HG03439 (cell line): ENCODE measurements around the gene RBCK1.
"Not testable (repeated sequence)": the region's sequence is repeated elsewhere in the genome, so short reads cannot be mapped to it uniquely, and the experiment has no call there.

Experiments used
- ATAC-seq: cut with Tn5 transposase; IDR thresholded peaks from one replicate; pipeline ENCODE4 v1.9.1; 2021; ENCODE audit warnings: mild to moderate bottlenecking, moderate library complexity; ENCODE audit not compliant: unreplicated experiment

Gene RBCK1

DNA sequence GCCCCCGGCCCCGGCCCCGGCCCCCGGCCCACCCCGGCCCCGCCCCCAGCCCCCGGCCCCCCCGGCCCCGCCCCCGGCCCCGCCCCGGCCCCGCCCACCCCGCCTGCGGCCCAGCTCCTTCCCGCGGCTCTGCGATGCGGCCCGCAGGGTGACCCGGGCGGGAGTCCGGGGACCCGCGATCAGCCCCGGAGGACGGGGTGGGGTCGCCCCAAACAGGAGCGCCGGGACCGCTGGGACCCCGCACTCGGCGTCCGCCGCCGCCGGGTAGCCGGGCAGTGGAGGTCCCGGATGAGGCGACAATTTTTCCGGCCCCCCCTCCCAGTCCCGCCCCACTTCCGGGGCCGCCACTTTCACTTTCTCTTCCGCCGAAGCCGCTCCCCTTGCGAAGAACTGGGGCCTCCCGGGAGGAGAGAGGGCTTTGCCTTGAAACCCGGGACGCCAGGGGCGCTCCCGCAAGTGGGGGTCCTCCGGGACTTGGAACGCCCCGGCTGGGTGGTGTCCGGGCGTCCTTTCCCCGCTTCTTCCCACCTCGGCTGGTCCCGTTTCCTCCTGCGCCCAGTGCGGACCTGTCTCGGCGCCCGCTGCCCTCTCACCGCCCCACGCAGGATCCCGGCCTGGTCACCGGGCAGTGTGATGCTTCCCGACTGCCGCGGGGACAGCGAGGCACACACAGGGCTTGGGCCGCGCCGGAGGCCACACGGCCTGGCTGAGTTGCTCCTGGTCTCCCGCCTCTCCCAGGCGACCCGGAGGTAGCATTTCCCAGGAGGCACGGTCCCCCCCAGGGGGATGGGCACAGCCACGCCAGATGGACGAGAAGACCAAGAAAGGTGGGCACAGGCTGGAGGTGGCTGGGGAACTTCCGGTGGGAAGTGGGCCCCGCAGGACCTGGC is at the start of gene RBCK1:
Gene RBCK1 (plus strand): TSS at position 347 of the 890 bp plus-strand sequence. CDS start 459 bp downstream, at position 806.
- peak; percentile 72 for ATAC-seq

DNA sequence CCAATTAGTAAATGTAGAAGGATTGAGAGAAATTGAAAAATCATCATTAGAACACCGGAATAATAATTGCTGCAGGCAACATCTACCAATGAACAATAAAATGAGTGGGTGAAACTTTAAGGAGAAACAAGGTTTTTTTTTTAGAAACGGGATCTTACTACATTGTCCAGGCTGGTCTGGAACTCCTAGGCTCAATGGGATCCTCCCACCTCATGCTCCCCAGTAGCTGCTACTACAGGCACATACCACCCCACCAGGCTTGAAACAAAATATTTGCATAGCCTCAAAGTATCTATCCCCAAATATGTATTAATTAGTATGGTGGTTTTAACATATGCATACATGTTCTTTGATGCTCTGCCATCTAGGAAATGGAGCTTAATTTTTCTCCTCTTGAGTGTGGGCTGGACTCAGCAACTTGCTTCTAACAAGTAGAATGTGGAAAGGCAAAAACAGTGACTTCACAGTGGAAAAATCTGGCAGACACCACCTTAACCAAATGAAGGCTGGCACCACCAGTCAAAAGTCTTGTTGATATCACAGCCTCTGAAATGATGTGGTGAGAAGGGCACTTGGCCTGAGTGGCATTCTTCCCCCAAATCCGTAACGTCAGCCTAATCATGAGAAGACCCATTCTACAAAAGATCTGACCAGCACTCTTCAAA is 49.1 kb upstream of the RBCK1 start:
- ATAC-seq, result no peak

DNA sequence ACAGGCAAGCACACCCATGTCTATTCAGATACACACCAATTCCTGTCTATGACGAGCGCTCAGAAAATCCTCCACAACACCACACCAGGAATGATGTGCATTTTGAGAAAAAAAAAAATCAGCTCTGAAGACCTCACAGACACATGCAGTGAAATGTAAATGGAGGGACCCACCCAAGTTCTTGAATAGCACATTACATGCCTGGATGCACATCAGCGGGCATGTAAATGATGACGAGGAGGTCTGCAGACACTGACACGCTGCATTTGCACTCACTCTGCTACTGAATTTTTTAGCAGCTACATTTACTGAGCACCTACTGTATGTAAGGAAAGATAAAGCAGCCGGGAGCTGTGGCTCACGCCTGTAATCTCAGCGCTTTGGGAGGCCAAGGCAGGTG is 46.5 kb upstream of the RBCK1 start:
- ATAC-seq, result no peak

DNA sequence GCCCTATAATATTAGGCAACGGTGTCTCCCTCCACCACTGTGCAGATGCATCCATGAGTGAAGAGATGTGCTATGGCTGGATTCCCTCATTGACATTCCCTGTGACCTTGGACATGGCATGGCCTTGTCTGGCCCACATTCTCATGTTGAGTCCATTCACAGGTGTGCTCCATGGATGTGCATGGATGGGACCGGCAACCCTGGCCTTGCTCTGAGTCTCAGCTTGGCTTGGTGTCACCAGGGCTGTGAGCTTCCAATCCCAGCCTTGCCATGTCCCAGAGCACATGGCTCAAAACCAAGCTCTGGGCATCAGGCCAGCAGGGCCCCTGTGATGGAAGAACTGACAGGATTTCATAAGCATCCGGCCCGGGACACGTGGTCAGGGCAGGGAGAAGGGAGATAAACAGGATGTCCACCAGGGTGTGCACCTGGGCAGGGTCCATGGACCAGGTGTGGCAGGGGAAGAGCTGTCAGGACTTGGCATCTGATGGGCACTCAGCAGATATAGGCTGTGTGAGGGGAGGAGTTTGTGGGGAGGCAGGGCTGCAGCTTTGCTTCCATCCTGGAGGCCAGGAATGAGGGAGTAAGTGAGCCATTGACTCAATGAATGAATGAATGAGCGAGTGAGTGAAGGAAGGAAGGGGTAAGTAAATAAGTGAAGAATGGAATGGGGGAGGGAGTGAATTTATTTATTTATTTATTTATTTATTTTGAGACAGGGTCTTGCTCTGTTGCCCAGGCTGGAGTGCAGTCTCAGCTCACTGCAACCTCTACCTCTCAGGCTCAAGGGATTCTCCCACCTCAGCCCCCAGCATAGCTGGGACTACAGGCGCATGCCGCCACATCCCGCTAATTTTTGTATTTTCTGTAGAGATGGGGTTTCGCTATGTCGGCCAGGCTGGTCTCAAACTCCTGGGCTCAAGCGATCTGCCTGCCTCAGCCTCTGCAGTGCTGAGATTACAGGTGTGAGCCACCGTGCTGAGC is 45.5 kb upstream of the RBCK1 start:
- no peak for ATAC-seq

DNA sequence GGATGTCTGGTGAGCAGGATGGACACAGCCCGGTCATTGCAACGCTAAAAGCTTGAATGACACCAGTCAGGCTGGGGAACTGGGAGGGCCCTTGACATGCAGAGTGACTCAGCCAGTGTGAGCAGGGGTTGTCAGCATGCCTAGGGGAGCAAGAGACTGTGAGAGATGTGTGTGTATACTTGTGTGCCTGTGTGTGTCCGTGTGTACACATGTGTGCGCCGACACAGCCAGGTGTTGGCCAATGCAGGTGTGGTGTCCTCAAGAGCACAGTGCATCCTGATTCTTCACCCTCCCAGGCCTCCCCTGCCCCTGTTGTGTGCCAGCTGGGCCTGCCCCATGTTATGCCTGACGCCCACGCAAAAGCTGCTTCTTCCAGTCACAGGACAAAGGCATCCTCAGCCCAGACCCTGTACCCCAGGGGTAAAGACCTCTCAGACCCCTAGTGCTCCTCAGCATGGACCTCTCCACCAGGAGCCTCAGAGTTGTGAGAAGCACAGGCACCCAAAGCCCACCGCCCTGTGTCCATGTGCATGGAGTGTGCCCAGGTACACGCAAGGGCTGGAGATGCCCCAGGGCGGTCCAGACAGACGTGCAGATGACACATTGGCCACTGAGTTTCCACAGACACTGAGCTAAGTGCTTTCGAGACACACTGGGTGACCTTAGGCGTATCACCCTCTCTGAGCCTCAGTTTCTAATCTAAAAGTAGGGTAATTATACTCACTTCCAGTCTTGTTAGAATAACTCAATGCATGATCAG is 44.6 kb upstream of the RBCK1 start:
- ATAC-seq, result no peak

DNA sequence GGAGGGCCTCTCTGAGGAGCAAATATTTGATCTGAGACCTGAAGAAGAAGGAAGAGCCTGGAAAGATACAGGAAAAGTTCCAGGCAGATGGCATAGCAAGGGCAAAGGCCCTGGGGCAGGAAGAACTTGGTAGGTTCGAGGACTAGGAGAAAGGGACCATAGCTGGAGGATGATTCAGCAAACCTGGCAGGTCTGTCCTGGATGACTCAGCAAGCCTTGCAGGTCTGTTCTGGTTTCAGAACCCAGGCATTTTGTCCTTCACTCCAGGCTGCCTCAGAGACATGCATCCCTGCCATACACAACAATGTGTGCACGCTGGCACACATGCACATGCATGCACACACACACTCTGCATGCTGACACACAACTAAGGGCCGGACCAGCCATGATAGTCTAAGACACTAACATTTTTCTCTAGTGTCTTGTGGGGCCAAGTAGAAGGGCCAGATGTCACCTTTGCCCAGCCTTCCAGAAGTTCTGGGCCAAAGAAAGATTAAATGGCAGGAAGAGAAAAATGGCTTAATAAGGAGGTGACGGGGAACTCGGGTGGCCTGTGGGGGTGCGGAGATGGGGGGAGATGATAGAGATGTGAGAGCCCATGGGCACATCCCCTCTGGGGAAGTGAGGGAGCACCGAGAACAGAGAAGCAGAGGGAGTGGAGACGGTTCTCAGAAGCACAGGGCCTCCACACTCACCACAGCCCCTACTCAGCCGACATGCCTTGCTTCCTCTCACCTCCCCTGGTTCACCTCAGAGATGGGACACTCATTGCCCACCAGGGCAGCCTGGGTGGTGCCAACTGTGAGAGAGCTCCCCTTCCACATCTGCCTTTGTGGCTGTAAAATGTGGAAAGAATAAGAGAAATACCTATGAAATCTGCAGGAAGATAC is 42.9 kb upstream of the RBCK1 start:
- ATAC-seq, result no peak

DNA sequence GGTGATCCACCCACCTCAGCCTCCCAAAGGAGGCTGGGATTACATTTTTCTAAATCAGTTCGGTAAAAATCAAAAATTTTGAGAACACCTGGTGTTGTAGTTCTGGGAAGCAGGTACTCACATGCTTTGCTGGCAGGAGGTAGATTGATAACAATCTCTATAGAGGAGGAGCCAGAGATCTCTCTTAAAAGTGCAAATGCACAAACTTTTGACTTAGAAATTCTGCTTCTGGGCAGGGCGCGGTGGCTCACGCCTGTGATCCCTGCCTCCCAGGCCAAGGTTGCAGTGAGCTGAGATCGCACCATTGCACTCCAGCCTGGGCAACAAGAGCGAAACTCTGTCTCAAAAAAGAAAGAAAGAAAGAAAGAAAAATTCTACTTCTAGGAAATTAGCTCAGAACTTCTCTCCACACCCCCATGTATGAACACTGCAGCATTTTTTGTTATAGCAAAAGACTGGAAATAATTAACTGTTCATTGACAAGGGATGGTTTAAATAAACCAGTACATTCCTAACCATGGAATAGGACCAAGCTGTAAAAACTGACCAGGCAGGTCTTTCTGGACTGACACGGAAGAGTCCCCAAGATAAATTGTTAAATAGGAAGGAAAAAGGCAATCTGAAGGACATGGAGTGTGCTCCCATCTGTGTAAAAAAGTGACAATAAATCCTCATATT is 41.9 kb upstream of the RBCK1 start:
- ATAC-seq, result no peak

DNA sequence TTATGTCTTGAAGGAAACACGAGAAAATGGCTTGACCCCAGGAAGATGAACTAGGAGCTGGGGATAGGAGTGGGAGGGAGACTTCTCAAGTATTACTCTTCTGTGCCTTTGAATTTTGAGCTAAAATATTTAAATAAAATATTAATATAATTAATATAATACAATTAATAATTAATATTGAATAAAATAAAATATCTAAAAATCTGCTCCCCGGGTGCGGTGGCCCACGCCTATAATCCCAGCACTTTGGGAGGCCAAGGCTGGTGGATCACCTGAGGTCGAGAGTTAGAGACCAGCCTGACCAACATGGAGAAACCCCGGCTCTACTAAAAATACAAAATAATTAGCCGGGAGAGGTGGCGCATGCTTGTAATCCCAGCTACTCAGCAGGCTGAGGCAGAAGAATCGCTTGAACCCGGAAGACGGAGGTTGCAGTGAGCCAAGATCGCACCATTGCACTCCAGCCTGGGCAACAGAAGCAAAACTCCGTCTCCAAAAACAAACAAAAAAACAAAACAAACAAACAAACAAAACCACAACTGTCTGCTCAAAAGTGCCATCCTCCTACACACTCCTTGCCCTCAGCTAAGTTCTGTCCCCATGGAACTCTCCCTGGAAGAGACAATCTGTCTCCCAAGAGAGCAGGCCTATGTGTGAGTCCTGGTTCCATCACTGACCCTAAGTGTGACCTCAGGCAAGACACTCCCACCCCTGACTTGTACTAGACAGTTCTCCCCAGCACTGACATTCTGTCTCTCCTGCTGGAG is 41.2 kb upstream of the RBCK1 start:
- no peak for ATAC-seq

DNA sequence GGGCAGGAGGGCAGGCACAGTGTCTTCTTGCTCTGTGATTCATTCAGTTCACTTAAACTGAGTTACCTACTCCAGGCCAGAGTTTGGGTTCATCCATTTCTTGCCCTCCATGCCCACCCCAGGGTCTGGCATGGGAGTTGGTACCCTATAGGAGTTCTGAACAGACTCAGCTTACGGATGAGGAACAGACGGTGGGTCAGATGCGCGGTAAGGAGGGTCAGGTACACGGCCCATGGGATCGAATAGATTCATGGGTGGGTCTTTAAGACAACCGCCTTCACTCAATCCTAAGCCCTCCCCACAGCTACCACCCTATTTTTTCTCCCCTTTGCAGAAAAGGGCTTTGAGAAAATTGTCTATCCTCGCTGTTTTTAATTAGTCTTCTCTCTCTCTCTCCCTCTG is 40.6 kb upstream of the RBCK1 start:
- no peak for ATAC-seq

DNA sequence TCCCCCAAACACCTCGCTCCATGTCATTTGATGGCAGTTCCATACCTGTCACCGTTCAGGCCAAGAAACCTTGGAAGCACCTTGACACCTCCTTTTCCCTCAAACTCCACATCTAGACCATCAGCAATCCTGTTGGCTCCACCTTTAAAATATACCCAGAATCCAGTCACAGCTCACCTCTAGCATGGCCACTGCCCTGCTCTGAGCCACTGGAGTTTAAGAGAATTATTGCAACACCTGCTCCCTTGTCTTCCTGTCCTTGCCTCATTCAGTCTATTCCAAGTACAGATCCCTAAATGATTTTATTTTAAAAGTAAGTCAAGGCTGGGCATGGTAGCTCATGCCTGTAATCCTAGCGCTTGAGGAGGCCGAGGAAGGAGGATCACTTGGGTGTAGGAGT is 39.2 kb upstream of the RBCK1 start:
- no peak for ATAC-seq

DNA sequence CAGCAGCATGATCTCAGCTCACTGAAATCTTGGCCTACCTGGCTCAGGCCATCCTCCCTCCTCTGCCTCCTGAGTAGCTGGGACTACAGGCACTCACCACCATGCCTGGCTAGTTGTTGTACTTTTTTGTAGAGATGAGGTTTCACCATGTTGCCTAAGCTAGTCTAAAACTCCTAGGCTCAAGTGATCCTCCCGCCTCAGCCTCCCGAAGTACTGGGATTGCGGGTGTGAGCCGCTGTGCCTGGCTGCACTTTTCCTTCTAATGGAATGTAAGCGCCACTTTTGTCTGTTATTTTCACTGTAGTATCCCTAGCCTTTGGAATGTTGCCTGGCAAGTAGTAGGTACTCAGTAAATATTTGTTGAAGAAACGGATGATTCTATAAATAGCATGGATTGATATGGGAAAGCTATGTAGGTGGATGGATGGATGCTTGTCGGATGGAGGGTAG is 37.9 kb upstream of the RBCK1 start:
- ATAC-seq, result no peak

DNA sequence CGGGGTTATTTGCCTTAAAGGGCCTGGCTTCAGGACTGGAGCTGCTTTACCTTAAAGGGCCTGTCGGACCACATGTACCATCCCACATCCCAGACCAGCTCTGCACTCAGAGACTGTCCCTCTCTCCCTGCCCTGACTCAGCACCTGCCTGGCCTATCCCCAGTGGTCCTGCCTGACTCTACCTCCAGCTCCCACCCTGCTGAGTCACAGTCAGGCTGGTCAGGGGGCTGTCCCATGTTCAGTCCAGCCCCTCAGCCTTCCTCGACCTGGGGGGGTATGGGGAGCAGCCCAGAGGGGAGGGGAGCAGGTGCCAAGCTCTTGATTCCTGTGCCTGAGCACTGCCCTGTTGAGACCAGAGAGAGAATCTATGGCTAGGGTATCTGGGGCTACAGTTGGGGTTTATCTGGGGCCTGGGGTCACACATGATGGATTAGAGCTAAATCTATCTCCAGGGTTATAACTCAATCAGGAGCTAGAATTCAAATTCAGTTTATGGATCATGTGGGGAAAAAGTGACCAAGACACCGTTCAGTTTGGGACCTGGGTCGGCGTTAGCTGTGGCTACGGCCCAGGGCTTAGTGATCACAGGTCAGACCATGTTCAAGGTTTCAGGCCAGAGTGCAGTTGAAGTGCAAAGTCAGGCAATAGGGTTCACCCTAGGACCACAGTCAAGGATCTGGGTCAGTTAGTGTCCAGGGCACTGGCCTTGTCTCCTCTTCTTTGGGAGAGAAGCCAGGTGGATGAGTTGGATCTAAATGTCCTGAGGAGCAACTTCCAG is 36.9 kb upstream of the RBCK1 start:
- ATAC-seq, result no peak

DNA sequence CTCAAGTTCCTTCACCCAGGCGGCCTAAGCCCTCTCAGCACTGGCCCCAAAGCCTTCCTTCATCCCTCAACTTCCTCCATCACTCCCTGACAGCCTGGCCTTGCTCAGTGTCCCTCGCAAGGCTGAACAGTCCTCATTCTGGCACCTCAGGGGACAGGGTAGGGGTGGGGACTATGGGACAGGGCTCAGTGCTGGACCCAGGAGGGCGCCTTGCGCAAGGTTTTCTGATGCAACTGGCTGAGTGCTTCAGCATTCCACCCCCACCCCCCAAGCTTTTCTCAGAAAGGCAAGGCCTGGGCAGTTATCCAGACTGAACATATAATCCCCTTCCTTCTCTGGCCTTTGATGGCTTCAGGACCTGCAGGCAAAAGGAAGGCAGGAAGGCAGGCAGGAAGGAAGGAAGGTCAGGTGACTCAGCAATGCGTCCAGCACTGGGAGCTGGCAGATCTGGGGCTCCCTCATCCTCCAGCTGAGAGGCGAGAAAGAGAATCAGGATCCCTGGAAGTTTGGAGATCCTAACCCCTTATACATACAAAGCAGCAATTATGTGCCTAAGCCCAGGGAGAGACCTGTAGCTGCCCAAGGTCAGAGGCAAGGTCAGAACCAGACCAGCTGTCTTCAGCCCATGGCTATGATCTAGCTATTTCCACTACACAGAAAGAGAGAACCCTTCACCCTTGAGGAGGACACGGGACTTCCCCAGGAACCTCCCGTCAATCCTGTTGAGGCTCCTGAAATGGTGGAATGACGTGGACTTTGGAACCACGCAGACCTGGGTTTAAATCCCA is 36.1 kb upstream of the RBCK1 start:
- ATAC-seq, result no peak

DNA sequence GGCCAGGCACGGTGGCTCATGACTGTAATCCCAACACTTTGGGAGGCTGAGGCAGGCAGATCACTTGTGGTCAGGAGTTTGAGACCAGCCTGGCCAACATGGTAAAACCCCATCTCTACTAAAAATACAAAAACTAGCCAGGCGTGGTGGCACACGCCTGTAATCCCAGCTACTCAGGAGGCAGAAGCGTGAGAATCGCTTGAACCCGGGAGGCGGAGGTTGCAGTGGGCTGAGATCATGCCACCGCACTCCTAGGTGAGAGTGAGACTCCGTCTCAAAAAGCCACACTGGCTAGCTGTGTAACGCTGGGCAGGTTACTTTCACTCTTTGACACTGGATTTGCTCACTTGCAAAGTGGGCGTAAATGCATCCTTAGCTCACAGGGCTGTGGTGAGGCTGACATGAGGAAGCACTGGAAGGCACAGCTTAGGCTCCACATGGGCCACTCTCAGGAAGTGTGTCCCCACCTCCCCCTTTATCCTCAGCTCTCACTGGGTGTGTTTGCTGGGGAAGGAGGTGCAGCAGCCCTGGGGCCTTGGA is 35.5 kb upstream of the RBCK1 start:
- ATAC-seq, result not testable (repeated sequence)

DNA sequence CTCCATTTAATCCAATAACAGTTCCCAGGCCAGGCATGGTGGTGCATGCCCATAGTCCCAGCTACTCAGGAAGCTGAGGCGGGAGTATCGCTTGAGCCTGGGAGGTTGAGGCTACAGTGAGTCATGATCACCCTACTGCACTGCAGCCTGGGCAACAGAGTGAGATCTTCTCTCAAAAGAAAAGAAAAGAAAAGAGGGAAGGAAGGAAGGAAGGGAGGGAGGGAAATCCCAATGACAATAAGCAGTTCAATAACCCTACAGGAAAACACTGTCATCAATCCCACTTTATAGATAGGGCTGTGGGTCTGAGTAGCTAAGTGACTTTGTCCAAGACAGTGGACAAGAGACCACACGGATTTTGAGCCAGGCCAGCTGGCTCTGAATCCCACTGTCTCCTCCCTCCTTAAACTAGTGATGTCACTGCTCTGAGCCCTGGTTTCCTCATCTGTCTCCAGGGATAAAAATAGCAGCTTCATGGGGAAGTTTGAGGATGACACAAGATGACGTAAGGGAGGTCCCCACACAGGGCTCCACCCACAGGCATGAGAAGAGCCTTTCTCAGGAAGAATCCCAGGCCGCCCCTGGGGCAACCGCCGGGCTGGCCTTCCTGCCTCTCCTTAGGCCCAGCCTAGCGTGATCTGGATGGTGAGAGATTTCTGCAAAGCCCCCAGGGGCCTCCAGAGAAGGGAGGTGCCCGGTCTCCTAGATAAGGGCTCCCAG is 34.8 kb upstream of the RBCK1 start:
- ATAC-seq, result no peak
